Measurements from ENCODE around the gene CFAP57.

DNA sequence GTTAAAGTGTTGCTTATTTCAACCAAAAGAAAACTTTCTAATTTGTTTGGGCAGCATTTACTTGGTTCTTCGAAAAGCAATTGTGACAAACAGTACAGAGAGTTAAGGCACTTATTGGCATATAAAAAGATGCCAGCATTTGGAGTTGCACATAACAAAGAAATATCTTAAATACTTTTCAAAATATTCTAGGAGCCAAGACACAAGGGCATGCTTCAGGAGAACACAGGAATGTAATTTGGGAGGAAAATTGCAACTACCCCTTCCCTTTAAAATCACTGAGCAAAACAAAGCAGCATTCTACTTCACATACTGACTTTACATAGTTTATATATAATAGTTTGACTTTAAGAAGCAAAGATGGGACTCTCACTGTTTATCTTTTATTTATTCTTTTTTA lies 124.1 kb downstream of the CFAP57 start:
- TF ChIP-seq BHLHE40 (IDR thresholded peaks at IDR 0.05; ENCODE audit: low read depth, low read length) (no peak), NFE2L2 (conservative IDR thresholded peaks at IDR 0.05; ENCODE audit: low read length) (no peak), CTCF (IDR thresholded peaks at IDR 0.05) (no peak)
